ENCODE measurements around the gene RCSD1. TPM values are rescaled to one million over a fixed set of nuclear protein-coding genes. Genes with fewer than 3 reads are reported as not detected.

Gene RCSD1
- total and polyA plus RNA-seq, 8 donors, result 6.0 to 43.7 (median 19.7) TPM

- Histone ChIP-seq H3K27ac (no peak overlapping the region), H3K27me3 (no peaks in the 10 kb centered on the region), H3K36me3 (no peaks in the 10 kb centered on the region), H3K9me3 (no peaks in the 10 kb centered on the region), H3K4me1 (no peaks in the 10 kb centered on the region), H3K4me3 (no peak overlapping the region)
- intact Hi-C loops (cut with DNase I; ENCODE audit: low total_unique reads), result no loop called here
- DNase-seq, result no peak
- TF ChIP-seq CTCF (IDR thresholded peaks at IDR 0.05) (no peak), POLR2A (IDR thresholded peaks at IDR 0.05) (no peak), EP300 (IDR thresholded peaks at IDR 0.05) (no peak), POLR2AphosphoS5 (IDR thresholded peaks at IDR 0.05) (no peak)
- WGBS, 5 donors, result 55 to 87% (median 71%) methylated on average over 5 of the region's 5 CpGs
Observed at GRCh38 chr1:167593860-167594259, 36.2 kb upstream of the RCSD1 start.

- DNase-seq, result no peak
- Histone ChIP-seq H3K36me3 (no peaks in the 10 kb centered on the region), H3K27ac (no peak overlapping the region), H3K9me3 (no peaks in the 10 kb centered on the region), H3K4me3 (no peak overlapping the region), H3K4me1 (peaks cover 0 to 2% (median under 1%) of the 10 kb centered on the region in 4 donors), H3K27me3 (no peaks in the 10 kb centered on the region)
- WGBS, 5 donors, result 22 to 49% (median 43%) methylated on average over 6 of the region's 6 CpGs
- TF ChIP-seq POLR2A (IDR thresholded peaks at IDR 0.05) (no peak), POLR2AphosphoS5 (IDR thresholded peaks at IDR 0.05) (no peak), EP300 (IDR thresholded peaks at IDR 0.05) (no peak), CTCF (IDR thresholded peaks at IDR 0.05) (no peak)
- intact Hi-C loops (cut with DNase I; ENCODE audit: low total_unique reads), result no loop called here
Observed at GRCh38 chr1:167594822-167595221, 35.2 kb upstream of the RCSD1 start.

- TF ChIP-seq POLR2A (IDR thresholded peaks at IDR 0.05), result no peak
- peak in 5 of 7 experiments; percentile 27 to 51 (median 40) for TF ChIP-seq CTCF (IDR thresholded peaks at IDR 0.05)
- 10 to 20% (median 16%) methylated on average over 5 of the region's 5 CpGs for WGBS, 5 donors
- H3K4me1 ChIP-seq, result peaks cover 14 to 37% (median 26%) of the 10 kb centered on the region in 4 donors
- intact Hi-C loops (cut with DNase I; ENCODE audit: low total_unique reads), result loop anchor here (5.0 kb wide), 1 partner anchor 87 kb away; no protein-coding TSS in a partner anchor
- H3K4me3 ChIP-seq, result no peak overlapping the region
- H3K27ac ChIP-seq, result peak overlapping the region in 3 of 5 donors; percentile 42 to 83 (median 75)
- peak in 1 of 2 donors; percentile 77 for DNase-seq
- H3K9me3 ChIP-seq, result no peaks in the 10 kb centered on the region
- H3K36me3 ChIP-seq, result no peaks in the 10 kb centered on the region
- no peaks in the 10 kb centered on the region for H3K27me3 ChIP-seq
Observed at GRCh38 chr1:167599957-167600581, 30.0 kb upstream of the RCSD1 start.

GRCh38 chr1:167601442-167602383 lies 28.3 kb upstream of the RCSD1 start:
- H3K27ac ChIP-seq, result peak overlapping the region in 4 of 5 donors; percentile 23 to 83 (median 66)
- no peak overlapping the region for H3K4me3 ChIP-seq
- peaks cover 14 to 37% (median 26%) of the 10 kb centered on the region in 4 donors for H3K4me1 ChIP-seq
- intact Hi-C loops (cut with DNase I; ENCODE audit: low total_unique reads), result loop anchor here (5.0 kb wide), 1 partner anchor 86 kb away; no protein-coding TSS in a partner anchor
- no peaks in the 10 kb centered on the region for H3K27me3 ChIP-seq
- WGBS, 5 donors, result 63 to 76% (median 72%) methylated on average over 8 of the region's 8 CpGs
- DNase-seq, result peak; percentile 42 to 48
- TF ChIP-seq CTCF (IDR thresholded peaks at IDR 0.05), result no peak
- TF ChIP-seq EP300 (IDR thresholded peaks at IDR 0.05), result no peak
- peak in 2 of 3 donors; percentile 26 to 29 for TF ChIP-seq POLR2AphosphoS5 (IDR thresholded peaks at IDR 0.05)
- TF ChIP-seq POLR2A (IDR thresholded peaks at IDR 0.05), result no peak
- peaks cover 0 to under 1% (median under 1%) of the 10 kb centered on the region in 4 donors for H3K9me3 ChIP-seq
- no peaks in the 10 kb centered on the region for H3K36me3 ChIP-seq

Data from stomach (tissue), 9 donors.